Right renal pelvis (tissue), 4 donors: ENCODE results near the gene C5orf63. TPM values are rescaled to one million over a fixed set of nuclear protein-coding genes. Genes with fewer than 3 reads are reported as not detected.
"Not testable (repeated sequence)": the region's sequence is repeated elsewhere in the genome, so short reads cannot be mapped to it uniquely, and the experiment has no call there.

Source experiments
- DNase-seq, 4 donors: peaks; one replicate each; pipeline ENCODE4 v3.0.0-alpha.2; 2013; ENCODE audit warnings: low read depth in 4 of 4, low spot score in 3 of 4, missing footprints in 1 of 4
- polyA plus RNA-seq, 4 donors: library from polyadenylated mRNA; unstranded; fragments of 120-200 nt; gene quantifications; one replicate each; pipeline ENCODE4 v1.2.1, GENCODE V29; 2013; ENCODE audit not compliant: insufficient read length in 4 of 4

The C5orf63 gene
- polyA plus RNA-seq, 4 donors: 11.0 to 15.8 (median 13.9) TPM

DNA sequence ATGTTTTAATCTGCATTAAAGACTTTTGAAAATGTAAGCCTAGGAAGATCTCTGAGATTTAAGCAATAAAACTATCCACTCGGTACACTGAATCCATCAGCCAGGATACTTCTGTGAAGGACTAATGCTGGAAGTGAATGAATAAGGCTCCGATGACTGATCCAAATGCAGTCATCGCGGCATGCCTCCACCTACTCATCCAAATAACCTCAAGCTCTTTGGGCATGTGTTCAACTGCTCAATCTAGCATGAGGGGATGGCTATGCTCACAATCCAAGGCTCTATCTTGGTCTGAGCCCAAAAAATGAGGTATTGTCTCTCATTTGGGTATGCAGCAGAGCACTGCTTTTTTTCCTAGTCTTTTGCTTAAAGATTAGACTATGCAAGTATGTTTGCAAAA lies 62.1 kb downstream of the C5orf63 start:
- no peak for DNase-seq

- no peak for DNase-seq
These were observed 62.9 kb downstream of the C5orf63 start for GRCh38 chr5:127010362-127010761.

DNA sequence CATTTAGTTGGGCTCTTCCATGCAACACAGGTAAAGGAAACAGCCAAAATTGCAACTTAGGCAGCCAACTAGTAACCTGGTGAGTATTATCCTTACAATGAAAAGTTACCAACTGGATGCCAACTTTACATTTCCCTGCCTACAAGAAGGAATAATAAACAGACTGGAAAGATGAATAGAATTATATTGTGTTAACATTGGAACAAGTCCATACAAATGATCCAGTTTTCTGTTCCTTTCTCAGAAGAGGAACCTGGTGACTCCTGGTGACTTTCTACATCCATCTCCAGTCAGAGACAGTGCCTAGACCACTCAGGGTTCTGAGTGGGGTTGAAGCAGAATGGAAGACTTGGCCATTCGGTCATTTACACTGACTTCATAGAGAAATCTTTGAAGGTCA lies 63.5 kb downstream of the C5orf63 start:
- no peak for DNase-seq

- no peak for DNase-seq
These were observed 64.9 kb downstream of the C5orf63 start for GRCh38 chr5:127008300-127008975.

DNA sequence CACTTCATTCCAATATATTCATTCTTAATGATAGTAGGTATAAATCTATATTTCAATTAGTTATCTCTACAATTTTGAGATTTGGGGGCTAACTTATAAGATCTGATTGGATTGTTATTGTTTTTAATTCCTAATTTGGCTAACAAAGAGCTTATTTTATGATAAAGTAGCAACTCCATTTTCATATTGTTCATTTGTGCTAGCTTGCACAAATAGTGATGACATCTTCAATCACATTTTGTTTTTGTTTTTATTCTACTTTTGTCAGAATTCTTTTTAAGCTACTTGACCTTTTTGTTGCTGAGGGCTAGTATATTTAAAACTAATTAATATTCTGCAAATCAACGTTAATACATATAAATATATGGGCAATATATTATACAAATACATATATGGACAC lies 65.8 kb downstream of the C5orf63 start:
- DNase-seq: no peak

- DNase-seq: no peak
These were observed 66.6 kb downstream of the C5orf63 start for GRCh38 chr5:127006744-127007143.

DNA sequence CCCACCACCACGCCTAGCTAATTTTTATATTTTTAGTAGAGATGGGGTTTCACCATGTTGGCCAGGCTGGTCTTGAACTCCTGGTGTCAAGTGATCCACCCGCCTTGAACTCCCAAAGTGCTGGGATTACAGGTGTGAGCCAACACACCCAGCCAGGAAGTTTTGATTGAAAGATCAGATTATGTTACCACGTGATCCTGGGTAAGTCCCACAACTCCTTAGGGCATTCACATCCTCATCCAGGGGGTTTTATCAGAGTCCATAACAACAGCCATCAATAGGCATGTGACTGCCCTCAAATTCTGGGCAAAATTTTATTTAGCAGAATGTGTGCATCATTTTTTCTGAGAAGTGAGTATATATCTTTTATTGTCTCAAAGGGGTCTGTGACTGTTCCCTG lies 68.0 kb downstream of the C5orf63 start:
- not testable (repeated sequence) for DNase-seq

GRCh38 chr5:127004721-127005120 lies 68.6 kb downstream of the C5orf63 start:
- DNase-seq: no peak

GRCh38 chr5:127003798-127004495 lies 69.4 kb downstream of the C5orf63 start:
- no peak for DNase-seq

DNA sequence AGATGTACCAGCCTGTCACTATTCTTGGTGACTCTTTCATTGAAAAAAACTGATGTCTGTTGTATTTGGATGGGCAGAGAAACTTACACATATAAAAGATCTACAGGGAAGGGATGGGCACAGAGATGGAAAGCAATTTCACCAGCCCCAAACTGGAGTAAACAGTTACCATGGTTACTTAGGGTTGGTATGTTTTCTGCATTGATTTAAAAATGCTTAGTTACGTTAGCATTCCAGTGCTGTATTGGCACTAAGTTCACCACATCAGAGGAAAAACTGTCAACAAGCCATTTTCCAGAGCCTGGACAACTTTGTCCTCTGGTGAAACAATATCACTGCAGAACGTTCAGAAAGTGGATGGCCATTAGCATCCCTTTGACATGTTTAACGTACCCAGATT lies 70.9 kb downstream of the C5orf63 start:
- DNase-seq: no peak

DNA sequence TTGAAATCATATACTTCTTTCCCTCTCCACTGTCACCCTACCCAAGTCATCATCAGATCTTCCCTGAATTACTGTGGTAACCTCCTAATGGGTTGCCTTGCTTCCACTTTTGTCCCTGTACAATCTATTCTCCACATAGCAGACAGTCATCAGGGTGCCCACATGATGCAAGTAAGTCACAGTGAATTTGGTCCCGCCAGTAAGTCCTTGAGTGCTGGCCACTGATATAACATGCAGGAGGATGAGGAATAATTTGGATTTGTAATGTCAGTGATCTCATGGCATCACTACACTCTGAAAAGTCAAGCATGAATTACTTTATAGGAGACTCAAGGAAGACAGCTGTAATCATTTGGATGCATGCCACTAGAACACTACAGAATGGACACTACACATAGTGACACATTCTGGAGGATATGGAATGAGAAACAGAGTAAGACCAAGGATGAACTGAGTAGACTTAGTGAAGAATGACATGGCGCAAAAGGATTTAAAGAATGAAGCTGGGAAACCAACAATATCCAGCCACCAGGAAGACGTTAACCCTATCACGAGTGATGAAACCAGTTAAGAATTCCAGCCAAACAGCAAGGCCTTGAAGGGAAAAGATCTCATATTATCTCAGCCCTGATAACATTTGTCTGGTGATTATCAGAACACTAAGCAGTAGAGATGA lies 71.5 kb downstream of the C5orf63 start:
- DNase-seq: no peak

Other genes starting within 250 kb of the C5orf63 start
- gene MARCHF3, start 42.9 kb downstream of the C5orf63 start, polyA plus RNA-seq: 1 to 10 TPM; 6.1 to 8.5 (median 7.7) TPM
- 1 to 10 TPM in 2 of 4 donors, under 1 TPM in 2; 0.64 to 1.2 (median 0.89) TPM for gene MEGF10, start 217.3 kb upstream of the C5orf63 start, polyA plus RNA-seq